HG03025 (cell line): Measurements from ENCODE around the gene GGA1.
"Not testable (repeated sequence)": the region's sequence is repeated elsewhere in the genome, so short reads cannot be mapped to it uniquely, and the experiment has no call there.

Experiments used
- ATAC-seq: cut with Tn5 transposase; IDR thresholded peaks from one replicate; pipeline ENCODE4 v1.9.1; 2021; ENCODE audit warnings: mild to moderate bottlenecking, moderate library complexity; ENCODE audit not compliant: unreplicated experiment, low FRiP score

Gene GGA1

DNA sequence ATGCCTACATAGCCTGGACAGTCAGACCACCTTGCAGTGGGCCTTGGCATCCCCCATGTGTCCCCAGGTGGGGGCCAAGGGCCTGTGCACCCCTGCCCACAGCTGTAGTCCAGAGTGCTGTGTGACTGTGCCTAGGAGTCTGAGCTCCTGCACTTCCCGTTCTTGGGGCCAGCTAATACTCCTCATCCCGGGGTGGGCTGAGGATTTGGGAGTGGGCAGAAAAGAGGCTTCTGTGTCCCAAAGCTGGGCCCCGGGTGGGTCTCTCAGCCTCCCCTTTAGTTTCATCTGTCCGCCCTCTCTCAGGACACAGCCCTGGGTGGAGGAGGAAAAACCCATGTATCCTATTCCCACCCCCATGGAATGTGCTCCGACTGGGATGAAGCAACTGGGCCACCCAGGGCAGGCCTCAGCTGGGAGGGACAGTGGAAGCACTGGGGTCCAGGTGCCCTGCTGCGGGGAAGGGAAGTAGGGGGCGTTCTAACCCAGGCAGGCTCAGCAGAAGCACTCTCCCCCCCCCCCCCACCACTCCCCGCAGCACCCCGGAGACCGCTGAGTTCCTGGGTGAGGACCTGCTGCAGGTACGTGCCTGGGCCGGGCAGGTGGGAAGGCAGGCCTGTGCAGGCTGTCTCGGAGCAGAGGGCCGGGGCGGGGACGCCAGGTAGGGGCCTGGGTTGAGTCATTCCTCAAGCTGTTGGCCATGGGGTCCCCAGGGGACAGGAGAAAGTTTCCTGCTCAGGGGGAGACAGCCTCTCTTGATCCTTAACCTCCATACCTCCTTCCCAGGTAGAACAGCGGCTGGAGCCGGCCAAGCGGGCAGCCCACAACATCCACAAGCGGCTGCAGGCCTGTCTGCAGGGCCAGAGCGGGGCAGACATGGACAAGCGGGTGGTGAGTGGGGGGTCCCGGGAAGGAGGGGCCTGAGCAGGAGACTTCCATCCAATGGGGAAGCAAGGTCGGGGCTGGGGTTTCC is 32.2 kb downstream of the GGA1 start:
- no peak for ATAC-seq

- no peak for ATAC-seq
Observed at GRCh38 chr22:37641561-37641949, 32.9 kb downstream of the GGA1 start.

DNA sequence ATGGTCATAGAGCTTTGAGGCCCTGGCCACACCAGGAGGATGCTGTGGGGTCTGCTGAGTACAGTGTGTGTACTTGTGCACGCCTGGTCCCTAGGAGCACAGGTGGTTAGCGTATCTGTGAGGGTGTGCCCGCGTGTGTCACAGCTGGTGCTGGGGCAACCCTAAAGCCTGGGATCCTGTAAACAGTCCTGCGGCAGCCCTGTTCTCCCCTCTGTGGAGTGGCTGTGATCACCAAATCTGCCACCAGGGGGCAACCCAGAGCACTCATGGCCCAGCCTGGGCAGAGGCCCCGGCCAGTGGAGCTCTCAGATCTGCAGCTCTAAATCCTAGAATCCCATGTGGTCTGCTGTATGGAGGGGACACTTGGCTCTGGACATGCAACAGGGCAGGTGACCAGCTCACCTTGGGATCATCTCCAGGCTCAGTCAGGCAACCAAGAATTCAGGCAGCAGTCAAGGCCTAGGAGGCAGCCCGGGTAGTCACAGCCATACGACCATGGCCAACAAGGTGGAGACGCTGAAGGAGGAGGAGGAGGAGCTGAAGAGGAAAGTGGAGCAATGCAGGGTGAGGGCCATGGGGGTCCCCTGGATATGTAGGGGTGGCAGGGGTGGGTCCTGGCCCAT is 34.7 kb downstream of the GGA1 start:
- ATAC-seq = no peak

DNA sequence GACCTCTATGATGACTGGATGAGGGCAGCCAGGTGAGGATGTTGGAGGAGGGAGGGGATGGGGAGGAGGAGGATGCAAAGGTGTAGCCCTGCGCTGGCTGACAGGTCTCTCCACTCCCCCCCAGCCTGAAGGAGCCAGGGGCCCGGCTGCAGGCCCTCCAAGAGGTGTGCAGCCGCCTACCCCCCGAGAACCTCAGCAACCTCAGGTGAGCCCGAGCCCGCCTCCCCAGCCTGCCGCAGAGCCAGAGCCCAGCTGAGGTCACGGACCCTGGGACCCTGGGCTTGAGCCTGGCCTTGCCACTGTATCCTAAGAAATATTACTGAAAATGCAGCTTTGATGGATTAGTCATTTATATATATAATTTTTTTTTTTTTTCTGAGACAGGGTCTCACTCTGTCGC is 38.7 kb downstream of the GGA1 start:
- ATAC-seq = no peak

- no peak for ATAC-seq
Observed at GRCh38 chr22:37647928-37648327, 39.3 kb downstream of the GGA1 start.

GRCh38 chr22:37650463-37651136 is 42.0 kb downstream of the GGA1 start:
- no peak for ATAC-seq

DNA sequence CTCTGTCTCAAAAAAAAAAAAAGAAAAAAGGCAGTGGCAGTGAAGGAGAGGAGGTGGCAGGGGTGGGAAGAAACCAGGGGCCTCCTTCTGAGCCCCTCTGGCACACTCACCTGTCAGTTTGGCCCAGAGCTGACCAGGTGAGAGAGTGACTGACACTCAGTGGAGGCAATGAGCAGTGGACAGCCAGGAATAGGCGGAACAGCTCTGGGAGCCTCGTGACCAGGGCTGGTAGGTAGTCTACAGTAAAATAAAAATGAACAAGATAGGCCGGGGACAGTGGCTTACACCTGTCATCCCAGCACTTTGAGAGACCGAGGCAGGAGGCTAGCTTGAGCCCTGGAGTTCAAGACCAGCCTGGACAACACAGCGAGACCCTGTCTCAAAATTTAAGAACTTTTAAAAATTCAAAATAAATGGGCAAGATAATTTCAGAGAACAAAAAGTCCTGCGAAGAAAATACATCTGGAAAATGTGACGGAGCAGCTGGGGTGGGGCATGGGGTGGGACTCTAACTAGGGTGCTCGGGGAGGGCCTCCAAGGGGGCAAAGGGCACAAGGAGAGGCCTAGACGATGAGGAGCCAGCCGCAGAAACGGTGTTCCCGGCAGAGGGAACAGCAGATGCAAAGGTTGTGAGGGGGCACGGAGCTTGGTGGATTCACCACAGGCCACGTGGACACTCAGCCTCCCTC is 46.1 kb downstream of the GGA1 start:
- no peak for ATAC-seq

DNA sequence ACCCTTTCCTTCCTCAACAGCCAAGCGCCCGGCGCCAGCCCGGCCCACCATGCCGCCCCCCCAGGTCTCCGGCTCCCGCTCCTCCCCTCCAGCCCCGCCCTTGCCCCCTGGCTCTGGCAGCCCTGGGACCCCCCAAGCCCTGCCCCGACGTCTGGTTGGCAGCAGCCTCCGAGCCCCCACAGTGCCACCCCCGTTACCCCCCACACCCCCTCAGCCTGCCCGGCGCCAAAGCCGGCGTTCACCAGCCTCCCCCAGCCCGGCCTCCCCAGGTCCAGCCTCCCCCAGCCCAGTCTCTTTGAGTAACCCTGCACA is 46.6 kb downstream of the GGA1 start:
- no peak for ATAC-seq

DNA sequence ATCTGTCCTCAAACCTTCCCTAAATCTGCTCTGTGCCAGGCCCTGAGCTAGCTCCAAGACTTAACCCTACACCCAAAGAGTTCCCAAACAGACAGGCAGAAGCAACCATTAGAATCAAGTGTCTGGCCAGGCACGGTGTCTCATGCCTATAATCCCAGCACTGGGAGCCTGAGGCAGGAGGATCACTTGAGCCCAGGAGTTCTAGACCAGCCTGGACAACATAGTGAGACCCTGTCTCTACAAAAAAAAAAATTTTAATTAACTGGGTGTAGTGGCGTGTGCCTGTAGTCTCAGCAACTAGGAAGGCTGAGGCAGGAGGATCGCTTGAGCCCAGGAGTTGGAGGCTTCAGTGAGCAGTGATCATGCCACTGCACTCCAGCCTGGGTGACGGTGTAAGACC is 47.9 kb downstream of the GGA1 start:
- ATAC-seq = not testable (repeated sequence)

GRCh38 chr22:37657590-37658132 is 49.0 kb downstream of the GGA1 start:
- ATAC-seq = no peak

DNA sequence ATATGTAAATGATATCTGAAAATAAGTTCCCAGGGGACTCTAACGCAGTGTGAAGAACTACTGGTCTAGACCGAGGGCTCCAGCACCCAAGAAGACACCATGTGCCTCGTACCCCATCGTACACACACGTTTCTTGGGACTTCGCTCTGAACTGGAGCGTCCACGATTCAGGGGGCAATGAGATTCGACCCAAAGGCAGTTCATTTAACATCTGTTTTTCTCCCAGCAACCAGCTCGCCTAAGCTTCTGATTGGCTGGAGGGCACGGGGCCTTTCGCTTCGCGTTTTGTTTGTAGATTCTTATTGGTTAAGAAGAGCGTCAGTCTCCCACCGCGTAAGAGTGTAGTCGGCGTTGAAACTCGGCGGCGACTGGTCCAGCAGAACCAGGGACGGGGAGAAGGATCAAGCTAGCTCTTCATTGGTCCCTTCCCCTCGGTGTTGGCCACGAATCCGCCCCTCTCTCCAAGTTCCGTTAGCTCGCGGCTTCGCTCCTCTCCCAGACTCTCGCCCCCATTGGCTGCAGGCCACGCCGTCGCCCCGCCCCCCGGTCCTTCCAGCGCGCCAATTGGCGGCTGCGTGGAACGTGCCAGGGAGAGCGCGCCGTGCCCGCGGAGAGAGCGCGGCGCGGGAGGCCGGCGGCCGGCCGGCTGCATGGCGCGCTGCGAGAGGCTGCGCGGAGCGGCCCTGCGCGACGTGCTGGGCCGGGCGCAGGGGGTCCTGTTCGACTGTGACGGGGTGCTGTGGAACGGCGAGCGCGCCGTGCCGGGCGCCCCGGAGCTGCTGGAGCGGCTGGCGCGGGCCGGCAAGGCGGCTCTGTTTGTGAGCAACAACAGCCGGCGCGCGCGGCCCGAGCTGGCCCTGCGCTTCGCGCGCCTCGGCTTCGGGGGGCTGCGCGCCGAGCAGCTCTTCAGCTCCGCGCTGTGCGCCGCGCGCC is 49.8 kb downstream of the GGA1 start, which contains the start of gene PDXP:
Gene PDXP (plus strand): TSS at position 591 of the 933 bp plus-strand sequence. CDS start 60 bp downstream, at position 651.
- ATAC-seq = peak; percentile 66

GRCh38 chr22:37659066-37659896 is 50.6 kb downstream of the GGA1 start:
- peak; percentile 23 for ATAC-seq

DNA sequence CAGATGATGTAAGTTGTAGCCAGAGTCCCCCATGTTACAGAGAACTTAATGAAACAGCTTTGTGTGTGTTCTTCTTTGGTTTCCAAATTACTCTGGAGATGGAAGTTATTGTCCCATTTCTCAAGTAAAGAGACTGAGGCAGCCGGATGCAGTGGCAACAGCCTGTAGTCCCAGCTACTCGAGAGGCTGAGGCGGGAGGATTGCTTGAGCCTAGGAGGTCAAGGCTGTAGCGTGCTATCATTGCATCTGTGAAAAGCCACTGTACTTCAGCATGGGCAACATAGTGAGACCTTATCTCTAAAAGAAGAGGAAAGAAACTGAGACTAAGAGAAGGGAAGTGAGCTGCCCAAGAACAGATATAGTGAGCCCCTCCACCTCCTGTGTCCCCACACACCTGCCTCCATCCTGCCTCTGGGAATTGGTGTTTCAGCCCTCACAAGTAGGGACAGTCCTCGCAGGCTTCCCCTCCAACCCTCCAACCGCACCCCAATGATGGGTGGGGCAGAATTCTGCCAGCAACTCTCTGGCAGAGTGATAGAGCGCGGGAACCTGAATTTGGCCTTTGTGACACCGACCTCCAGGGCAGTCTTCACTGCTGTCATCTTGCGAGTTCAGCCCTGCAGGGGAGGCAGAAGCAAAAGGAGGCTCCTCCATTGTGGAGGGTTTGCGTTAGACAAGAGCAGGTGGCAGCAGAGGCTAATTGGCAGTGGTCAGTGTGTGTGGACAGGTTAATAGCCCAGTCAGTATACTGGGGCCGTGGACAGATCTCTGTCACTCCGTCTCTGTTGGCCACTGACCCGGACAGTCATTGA is 51.5 kb downstream of the GGA1 start:
- ATAC-seq = no peak

GRCh38 chr22:37660709-37661045 is 52.0 kb downstream of the GGA1 start:
- no peak for ATAC-seq

GRCh38 chr22:37661160-37661924 is 52.7 kb downstream of the GGA1 start:
- ATAC-seq = no peak

DNA sequence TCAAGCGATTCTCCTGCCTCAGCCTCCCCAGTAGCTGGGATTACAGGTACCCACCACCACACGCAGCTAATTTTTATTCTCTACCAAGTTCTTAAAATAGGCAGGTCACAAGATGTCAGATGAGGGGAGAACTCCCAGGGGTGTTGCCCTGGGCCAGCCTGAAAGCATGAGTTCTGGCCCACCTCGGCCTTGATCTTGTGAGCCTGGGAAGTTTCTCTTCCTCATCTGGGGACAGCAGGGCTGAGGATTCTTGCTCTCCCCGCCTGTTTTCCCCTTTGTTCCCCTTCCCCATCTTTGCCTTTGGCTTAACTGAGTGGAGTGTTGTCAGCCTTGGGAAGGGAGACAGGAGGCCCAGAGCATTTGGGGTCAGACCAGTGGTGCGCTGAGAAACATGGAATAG is 53.4 kb downstream of the GGA1 start:
- ATAC-seq = no peak

DNA sequence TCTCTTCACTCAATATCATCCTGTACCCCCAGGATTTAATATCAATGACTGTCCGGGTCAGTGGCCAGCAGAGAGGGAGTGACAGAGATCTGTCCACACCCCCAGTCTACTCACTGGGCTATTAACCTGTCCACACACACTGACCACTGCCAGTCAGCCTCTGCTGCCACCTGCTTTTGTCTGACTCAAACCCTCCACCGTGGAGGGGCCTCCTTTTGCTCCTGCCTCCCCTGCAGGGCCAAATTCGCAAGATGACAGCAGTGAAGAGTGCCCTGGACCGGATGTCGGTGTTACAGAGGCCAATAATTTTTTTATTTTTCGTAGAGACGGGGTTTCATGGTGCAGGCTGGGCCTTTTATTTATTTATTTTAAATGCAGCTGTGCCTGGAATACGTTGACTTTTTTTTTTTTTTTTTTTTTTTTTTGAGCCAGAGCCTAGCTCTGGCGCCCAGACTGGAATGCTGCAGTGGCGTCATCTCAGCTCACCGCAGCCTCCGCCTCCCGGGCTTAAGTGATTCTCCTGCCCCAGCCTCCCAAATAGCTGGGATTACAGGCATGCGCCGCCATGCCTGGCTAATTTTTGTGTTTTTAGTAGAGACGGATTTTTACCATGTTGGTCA is 55.0 kb downstream of the GGA1 start:
- no peak for ATAC-seq
